ENCODE data around the gene SEC61G.
A peak's percentile ranks its signal among the peaks of the same experiment; 100 is the strongest.

The SEC61G gene

GRCh38 chr7:54758702-54759592, at the start of gene SEC61G:
Gene SEC61G, minus strand, starts transcription at chr7:54759211. Its CDS starts 1,623 bp downstream, at chr7:54757588.
- H3K4me3 ChIP-seq (ENCODE audit: low read length): peak within 1 kb of the TSS; percentile 96
- TF ChIP-seq ZNF274 (IDR thresholded peaks at IDR 0.05; ENCODE audit: low read depth, low read length): no peak

- H3K4me3 ChIP-seq (ENCODE audit: low read length): no peak overlapping the region
- TF ChIP-seq ZNF274 (IDR thresholded peaks at IDR 0.05; ENCODE audit: low read depth, low read length): no peak
These were observed 43.8 kb upstream of the SEC61G start for GRCh38 chr7:54802841-54803240.

GRCh38 chr7:54802114-54802513, 43.1 kb upstream of the SEC61G start:
- no peak overlapping the region for H3K4me3 ChIP-seq (ENCODE audit: low read length)
- no peak for TF ChIP-seq ZNF274 (IDR thresholded peaks at IDR 0.05; ENCODE audit: low read depth, low read length)

GRCh38 chr7:54799792-54800191, 40.8 kb upstream of the SEC61G start:
- H3K4me3 ChIP-seq (ENCODE audit: low read length): no peak overlapping the region
- TF ChIP-seq ZNF274 (IDR thresholded peaks at IDR 0.05; ENCODE audit: low read depth, low read length): no peak

GRCh38 chr7:54798530-54798929, 39.5 kb upstream of the SEC61G start:
- TF ChIP-seq ZNF274 (IDR thresholded peaks at IDR 0.05; ENCODE audit: low read depth, low read length): no peak
- H3K4me3 ChIP-seq (ENCODE audit: low read length): no peak overlapping the region

GRCh38 chr7:54796853-54797252, 37.8 kb upstream of the SEC61G start:
- no peak for TF ChIP-seq ZNF274 (IDR thresholded peaks at IDR 0.05; ENCODE audit: low read depth, low read length)
- no peak overlapping the region for H3K4me3 ChIP-seq (ENCODE audit: low read length)

GRCh38 chr7:54796150-54796549, 37.1 kb upstream of the SEC61G start:
- no peak for TF ChIP-seq ZNF274 (IDR thresholded peaks at IDR 0.05; ENCODE audit: low read depth, low read length)
- H3K4me3 ChIP-seq (ENCODE audit: low read length): no peak overlapping the region

GRCh38 chr7:54792383-54792782, 33.4 kb upstream of the SEC61G start:
- no peak overlapping the region for H3K4me3 ChIP-seq (ENCODE audit: low read length)
- TF ChIP-seq ZNF274 (IDR thresholded peaks at IDR 0.05; ENCODE audit: low read depth, low read length): no peak

GRCh38 chr7:54788664-54789063, 29.7 kb upstream of the SEC61G start:
- TF ChIP-seq ZNF274 (IDR thresholded peaks at IDR 0.05; ENCODE audit: low read depth, low read length): no peak
- no peak overlapping the region for H3K4me3 ChIP-seq (ENCODE audit: low read length)

- TF ChIP-seq ZNF274 (IDR thresholded peaks at IDR 0.05; ENCODE audit: low read depth, low read length): no peak
- H3K4me3 ChIP-seq (ENCODE audit: low read length): no peak overlapping the region
These were observed 26.2 kb upstream of the SEC61G start for GRCh38 chr7:54785261-54785660.

- no peak overlapping the region for H3K4me3 ChIP-seq (ENCODE audit: low read length)
- no peak for TF ChIP-seq ZNF274 (IDR thresholded peaks at IDR 0.05; ENCODE audit: low read depth, low read length)
These were observed 24.9 kb upstream of the SEC61G start for GRCh38 chr7:54783952-54784351.

GRCh38 chr7:54782829-54783228, 23.8 kb upstream of the SEC61G start:
- no peak for TF ChIP-seq ZNF274 (IDR thresholded peaks at IDR 0.05; ENCODE audit: low read depth, low read length)
- H3K4me3 ChIP-seq (ENCODE audit: low read length): no peak overlapping the region

- no peak for TF ChIP-seq ZNF274 (IDR thresholded peaks at IDR 0.05; ENCODE audit: low read depth, low read length)
- H3K4me3 ChIP-seq (ENCODE audit: low read length): no peak overlapping the region
These were observed 23.3 kb upstream of the SEC61G start for GRCh38 chr7:54782314-54782713.

- TF ChIP-seq ZNF274 (IDR thresholded peaks at IDR 0.05; ENCODE audit: low read depth, low read length): no peak
- no peak overlapping the region for H3K4me3 ChIP-seq (ENCODE audit: low read length)
These were observed 22.3 kb upstream of the SEC61G start for GRCh38 chr7:54781134-54781920.

GRCh38 chr7:54780490-54780889, 21.5 kb upstream of the SEC61G start:
- no peak overlapping the region for H3K4me3 ChIP-seq (ENCODE audit: low read length)
- TF ChIP-seq ZNF274 (IDR thresholded peaks at IDR 0.05; ENCODE audit: low read depth, low read length): no peak
